ENCODE data around the gene PLXNB2.

DNA sequence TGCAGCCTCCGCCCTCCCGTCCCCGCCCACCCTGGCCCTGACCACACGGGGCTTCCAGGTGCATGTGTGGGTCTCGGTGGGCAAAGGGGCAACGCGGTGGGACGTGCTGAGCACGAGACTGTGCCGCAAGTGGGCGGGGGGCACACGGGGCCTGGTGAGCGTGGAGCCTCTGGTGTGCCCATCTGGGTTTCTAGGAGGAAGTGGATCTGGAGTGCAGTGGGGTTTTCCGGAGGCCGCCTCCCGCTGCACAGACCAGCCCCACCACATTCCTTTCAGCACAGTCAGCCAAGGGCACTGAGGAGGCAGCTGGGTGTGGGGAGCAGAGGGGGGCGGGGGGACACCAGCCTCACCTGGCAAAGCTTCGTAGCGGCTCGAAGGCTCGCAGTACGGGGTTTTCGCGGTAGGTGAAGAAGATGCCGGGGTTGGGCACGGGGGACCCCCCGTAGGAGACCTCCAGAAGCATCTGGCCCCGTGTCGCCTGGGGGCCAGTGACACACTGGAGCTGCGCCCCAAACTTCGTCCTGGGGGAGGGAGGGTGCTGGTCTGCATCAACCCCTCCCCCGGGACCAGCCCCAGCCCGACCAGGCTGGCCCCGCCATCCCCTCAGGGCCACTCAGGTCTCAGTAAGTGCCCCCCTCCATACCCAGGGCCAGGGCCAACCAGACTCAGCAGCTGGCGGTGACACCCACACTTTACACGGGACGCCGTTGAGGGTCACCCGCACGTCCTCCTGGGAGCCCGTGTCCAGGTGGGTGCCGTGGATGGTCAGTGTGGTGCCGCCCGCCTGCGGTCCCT lies 24.9 kb downstream of the PLXNB2 start:
- TF ChIP-seq CTCF (IDR thresholded peaks at IDR 0.05): no peak
- TF ChIP-seq POLR2A (IDR thresholded peaks at IDR 0.05): no peak

Data from lower leg skin (tissue), 3 donors.